Smooth muscle cell of bladder (primary cell): ENCODE data around the gene NR2C2. TPM values are rescaled to one million over a fixed set of nuclear protein-coding genes. Genes with fewer than 3 reads are reported as not detected.

Source experiments
- total RNA-seq: library from RNA; depleted of rRNA; stranded (reverse); fragments of >200 nt; gene quantifications from 2 replicates; pipeline ENCODE4 v1.2.3, GENCODE V29; 2014

The NR2C2 gene
- 15.1 and 16.4 TPM in 2 replicates for total RNA-seq

DNA sequence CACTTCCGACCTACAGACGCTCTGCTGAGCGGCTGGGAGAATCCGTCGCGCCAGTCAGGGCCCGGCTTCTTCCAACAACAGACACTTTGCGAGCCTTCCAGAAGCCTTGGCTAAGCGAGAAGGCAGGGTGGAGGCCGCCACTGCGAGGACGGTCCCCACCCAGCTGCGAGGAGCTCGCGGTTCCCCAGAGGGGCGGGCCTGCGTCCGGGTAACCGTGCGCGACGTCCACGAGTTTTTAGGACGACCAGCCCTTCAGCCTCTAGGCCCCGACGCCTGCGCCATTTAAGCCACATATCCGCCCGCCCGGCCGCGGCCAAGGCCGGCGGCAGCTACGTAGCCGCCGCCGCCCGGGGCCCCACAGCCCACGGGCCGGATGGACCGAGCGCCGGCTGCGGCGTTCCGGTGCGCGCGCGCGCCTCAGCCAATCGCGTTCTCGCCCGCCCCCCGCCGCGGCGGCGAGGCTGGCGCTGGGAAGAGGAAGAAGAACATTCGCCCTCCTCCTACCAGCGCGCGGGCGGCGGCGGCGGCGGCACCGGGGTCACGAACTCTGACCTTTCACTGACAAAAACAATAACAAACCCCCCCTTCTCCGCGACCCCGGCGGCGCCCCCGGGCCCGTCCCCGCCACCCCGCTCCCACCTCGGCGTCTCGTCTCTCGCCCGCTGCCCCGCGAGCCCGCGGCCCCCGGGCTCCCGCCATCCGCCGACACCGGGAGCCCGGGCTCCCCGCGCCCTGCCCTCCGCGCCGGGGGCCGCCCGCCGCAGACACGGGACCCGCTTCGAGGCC, at the start of gene NR2C2:
Gene NR2C2, plus strand, starts transcription at position 484 of the 786 bp plus-strand sequence. CDS start 56,332 bp downstream, outside the sequence.

DNA sequence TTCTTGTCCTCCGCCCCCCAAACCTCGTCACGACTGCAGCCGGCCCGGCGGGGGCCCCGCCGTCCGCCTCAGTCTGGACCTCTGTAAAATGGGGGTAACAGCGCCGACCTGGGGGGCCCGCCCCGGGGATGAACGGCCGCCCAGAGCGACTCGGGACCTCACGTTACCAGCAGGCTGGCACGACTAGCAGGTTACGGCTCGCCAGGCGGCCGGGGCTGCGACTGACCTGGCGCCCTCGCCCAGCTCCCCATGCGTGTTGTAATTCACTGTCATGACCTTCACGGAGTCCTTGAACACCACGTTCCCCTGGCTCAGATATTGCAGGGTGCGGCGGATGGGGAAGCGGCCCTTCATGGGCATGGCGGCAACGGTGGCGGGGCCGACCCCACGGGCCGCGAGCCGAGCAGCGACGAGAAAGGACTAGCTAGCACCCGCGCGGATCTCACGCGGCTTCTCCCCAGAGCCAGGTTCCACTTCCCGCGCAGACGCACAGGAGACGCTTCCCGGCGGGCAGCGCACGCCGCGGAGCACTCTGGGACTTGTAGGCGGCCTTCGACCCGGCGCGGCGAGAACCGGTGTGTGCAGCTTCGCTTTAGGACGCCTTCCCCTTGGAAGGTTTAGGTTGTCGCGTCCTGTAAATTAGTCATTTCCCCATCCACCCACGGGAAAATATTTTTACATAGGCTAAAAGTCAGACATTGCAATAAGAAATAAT, 117.6 kb downstream of the NR2C2 start, which contains the start of gene MRPS25:
Gene MRPS25, minus strand, starts transcription at position 481 of the 715 bp plus-strand sequence. Its CDS starts 121 bp downstream, at position 360.

Other genes with a start within 250 kb of the NR2C2 start
- 0.14 and 0.37 TPM in 2 replicates for gene FGD5, start 128.6 kb upstream of the NR2C2 start, total RNA-seq
- 9.7 and 17.7 TPM in 2 replicates for gene MRPS25, start 117.7 kb downstream of the NR2C2 start, total RNA-seq
- 19.3 and 22.0 TPM in 2 replicates for gene RBSN, start 151.6 kb downstream of the NR2C2 start, total RNA-seq